Stimulated activated CD4-positive, alpha-beta T cell treated with anti-CD3 and anti-CD28 coated beads, Interleukin-15, amount 100 ng/mL, for 1 hour (primary cell): ENCODE results near the gene KRTAP10-12.
A peak's percentile ranks its signal among the peaks of the same experiment; 100 is the strongest.
"Not testable (repeated sequence)": the region's sequence is repeated elsewhere in the genome, so short reads cannot be mapped to it uniquely, and the experiment has no call there.

Experiments used
- DNase-seq, 2 donors: peaks; one replicate each; pipeline ENCODE4 v3.0.0-alpha.2; 2020; ENCODE audit warnings: low read depth in 1 of 2, low spot score in 1 of 2

KRTAP10-12 gene, protein sequence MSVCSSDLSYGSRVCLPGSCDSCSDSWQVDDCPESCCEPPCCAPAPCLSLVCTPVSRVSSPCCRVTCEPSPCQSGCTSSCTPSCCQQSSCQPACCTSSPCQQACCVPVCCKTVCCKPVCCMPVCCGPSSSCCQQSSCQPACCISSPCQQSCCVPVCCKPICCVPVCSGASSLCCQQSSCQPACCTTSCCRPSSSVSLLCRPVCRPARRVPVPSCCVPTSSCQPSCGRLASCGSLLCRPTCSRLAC

DNA sequence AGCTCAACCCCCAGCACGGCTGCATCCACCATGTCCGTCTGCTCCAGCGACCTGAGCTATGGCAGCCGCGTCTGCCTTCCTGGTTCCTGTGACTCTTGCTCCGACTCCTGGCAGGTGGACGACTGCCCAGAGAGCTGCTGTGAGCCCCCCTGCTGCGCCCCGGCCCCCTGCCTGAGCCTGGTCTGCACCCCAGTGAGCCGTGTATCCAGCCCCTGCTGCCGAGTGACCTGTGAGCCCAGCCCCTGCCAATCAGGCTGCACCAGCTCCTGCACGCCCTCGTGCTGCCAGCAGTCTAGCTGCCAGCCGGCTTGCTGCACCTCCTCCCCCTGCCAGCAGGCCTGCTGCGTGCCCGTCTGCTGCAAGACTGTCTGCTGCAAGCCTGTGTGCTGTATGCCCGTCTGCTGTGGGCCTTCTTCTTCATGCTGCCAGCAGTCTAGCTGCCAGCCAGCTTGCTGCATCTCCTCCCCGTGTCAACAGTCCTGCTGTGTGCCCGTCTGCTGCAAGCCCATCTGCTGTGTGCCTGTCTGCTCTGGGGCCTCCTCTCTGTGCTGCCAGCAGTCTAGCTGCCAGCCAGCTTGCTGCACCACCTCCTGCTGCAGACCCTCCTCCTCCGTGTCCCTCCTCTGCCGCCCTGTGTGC, at the start of gene KRTAP10-12:
Gene KRTAP10-12, plus strand, starts transcription at position 1 of the 639 bp plus-strand sequence. Its CDS starts 30 bp downstream, at position 31.
- DNase-seq, result not testable (repeated sequence)

DNA sequence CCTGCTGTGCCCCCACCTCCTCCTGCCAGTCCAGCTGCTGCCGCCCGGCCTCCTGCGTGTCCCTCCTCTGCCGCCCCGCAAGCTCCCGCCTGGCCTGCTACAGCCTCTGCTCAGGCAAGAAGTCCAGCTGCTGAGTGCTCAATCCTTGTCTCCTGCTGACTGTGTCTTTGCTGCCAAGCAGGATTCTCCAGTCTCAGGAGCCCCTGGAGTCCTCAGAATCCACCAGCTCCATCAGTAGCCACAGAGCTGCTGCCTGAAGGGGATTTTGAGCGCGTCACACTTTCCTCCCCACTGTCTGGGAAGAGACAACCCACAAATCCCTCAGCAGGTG, 49.8 kb upstream of the KRTAP10-12 start:
- no peak for DNase-seq

DNA sequence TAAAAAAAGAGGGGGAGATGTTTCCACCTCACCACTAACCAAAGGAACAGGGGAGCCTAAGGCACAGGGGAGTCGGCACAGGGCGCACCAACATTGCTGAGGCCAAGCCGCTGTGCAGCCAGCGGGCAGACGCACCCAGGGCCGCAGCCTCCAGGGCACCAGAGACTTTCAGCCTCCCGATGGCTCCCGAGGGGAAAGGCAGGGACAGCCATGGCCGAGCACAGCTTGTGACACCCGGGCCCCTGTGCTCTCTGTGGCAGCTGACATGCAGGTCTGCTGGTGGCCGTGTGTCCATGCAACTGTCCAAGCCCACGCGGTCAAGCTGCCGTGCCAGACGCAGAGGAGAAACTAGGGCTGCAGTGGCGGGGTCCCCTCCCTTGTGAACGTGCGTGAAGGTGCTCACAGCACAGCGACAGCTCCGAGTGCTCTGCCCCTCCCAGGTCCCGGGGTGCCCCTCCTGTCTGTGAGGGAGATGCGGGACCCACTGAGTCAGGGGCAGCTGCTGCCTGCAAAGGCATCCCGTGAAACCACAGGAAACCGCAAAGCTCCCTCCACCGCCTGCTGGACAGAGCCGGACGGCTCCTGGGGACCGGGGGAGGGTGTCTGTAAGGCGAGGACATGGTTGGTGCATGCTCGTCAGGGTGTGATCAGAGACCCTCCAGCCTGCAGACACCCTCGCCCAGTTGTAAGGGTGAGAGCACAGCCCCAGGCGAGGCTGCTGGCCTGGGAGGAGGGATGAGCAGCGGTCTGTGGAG, 48.2 kb upstream of the KRTAP10-12 start:
- DNase-seq, result no peak

DNA sequence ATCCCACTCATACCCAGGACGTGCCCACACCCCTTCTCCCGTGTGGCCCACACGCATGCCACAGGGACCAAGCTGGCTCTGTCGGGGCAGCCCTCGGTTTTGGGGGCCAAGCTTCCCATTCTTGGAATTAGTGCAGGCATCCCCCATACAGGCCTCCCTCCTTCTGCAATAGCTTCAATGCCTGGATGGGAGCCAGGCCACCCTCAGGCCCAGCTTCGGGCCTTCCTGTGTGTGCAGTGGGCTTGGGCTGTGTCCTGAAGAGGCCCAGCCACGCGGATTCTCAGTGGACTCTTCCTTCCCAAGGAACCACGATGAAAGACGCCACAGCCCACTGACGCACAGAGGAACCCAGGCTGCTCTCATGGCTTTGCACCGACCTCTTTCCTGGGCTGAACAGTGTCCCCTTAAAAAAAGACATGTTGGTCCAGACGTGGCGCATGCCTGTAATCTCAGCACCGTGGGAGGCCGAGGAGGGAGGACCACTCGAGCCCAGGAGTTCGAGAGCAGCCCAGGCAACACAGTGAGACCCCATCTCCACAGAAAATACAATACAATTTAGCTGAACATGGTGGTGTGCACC, 47.4 kb upstream of the KRTAP10-12 start:
- no peak for DNase-seq

DNA sequence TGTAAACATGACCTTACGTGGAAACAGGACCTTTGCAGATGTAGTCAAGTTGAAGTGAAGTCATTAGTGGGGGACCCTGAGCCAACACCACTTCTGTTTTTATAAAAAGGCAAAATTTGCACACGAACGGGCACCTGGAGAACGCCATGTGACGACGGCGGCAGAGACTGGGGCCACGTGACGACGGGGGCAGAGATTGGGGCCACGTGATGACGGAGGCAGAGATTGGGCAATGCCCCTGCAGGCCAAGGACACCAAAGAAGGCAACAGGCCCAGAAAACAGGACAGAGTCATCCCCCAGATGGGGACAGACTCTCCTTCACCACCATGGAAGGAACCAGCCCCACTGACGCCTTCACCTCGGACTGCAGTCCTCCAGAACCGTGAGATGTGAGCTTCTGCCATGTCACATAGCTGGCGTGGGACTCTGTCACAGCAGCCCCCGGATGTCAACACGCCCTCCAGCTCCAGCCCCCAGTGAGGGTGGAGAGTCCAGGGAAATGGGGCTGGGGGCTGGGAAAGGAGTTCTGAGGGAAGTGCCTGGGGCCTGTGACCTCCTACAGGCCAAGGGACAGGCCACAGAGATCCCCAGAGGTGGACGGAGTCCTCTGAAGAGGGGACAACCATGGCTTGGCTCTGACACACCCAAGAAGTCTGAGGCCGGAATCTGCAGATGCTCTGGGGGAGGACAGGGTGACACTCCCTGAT, 46.6 kb upstream of the KRTAP10-12 start:
- DNase-seq, result no peak

DNA sequence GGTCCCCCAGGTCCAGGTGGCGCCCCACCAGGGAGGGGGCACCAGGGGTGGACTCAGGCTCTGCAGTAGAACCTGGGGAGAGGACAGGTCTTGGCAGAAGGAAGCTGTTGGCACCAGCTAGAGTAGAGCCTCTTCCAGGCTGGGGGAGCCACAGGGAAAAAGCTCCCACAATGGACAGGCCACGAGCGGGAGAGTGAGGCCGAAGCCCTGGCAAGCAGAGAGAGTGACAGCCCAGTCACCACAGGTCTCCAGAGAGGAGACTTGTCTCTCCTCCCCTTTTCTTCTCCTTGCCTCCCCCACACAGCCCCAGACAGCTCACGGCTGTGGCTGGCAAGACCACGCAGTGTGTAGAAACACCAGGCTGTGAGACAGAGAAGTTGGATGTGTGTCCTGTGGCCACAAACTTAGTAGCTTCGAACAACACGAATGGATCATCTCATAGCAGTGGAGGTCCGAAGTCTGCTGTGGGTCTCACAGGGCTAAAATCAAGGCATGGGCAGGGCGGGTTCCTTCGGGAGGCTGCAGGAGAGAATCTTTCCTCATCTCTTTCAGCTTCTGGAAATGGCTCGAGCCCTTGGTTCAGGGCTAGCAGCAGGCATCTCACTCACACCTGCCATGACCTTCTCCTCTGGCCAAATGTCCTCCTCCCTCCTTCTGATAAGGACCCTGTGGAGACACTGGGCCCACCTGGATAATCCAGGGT, 45.8 kb upstream of the KRTAP10-12 start:
- no peak for DNase-seq

DNA sequence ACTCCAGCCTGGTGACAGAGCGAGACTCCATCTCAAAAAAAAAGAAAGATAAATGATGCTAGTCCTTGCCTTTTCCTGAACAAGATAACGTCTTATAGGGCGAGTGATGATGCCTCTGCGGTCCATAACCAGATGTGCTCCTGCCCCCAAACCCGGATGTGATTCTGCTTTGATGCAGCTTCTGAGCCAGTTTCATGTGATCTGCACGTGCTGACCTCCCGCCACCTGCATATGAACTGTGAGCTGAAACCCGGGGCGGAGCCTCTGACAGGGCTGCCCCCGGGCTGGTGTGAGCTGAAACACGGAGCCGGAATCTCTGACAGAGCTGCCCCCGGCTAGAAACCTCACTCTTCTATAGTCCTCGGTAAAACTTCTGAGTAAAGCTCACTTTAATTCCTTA, 43.8 kb upstream of the KRTAP10-12 start:
- no peak for DNase-seq

DNA sequence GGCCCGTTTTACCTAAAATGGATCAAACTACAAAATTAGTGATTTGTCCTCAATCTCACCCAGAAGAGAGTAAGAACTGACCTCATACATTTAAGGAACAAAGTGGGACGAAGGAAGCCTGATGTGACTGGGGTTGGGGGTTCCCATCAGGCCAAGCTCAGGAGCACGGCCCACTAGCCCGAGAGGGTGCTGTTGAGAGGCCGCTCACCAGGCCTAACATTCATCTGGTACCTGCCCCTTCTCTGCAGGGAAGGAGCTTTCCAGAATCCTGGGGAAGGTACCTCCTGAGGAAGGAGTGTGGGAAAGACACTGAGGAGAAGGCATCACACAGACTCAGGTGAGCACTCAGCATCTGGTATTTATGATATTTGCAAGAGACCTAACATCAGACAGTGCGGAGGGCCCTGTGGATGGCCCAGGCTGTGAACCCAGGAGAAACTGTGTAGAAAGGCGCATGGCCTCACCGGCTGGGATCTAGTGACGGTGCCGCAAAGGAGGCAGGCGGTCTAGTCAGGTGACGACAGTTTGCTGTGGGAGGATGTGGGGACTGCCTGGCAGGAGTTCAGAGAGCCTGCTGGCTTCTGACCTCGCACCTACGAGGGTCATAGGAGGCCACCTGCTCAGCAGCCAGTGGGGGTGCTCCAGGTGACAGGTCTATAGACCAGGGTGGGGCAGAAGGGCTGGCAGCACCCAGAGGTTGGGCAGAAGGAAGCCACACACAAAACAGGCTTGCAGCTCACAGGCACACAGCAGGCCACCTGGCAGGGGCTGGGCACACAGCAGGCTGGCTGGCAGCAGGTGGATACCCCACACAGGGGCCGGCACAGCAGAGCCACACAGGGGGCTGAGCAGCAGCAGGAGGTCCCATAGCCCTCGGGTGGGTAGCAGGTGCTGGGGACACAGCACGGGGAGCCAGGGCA, 43.1 kb upstream of the KRTAP10-12 start:
- DNase-seq, result peak in 1 of 2 donors; percentile 35

DNA sequence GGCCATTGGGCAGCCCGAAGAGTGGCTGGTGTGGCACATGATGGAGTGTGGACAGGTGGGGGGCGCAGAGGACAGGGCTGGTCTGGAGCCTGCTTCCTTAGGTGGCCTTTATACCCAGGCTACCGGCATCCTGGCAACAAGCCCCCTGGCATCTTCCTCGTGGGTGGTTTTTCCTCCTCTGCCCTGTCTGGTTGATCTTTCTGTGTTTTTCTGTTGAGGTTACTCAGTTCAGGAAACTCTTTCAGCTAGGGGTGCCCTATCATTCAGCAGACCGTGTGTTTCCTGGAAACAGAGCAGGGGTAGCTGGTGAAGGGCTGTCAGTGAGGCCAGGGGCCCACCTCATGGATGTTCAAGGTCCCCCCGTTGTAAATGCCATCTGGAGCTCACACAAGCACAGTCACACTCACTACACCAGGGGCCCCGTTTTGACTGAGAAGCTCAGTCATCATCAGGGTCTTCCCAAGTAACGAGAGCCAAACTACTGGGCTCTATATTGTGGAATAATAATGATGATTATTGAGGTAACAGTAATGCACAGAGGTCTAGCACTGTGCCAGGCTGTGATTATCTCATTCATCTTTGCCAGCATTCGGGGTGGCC, 42.3 kb upstream of the KRTAP10-12 start, which contains the start of gene KRTAP12-4:
Gene KRTAP12-4, minus strand, starts transcription at position 84 of the 600 bp plus-strand sequence. Its CDS starts 45 bp downstream, at position 39.
- no peak for DNase-seq

DNA sequence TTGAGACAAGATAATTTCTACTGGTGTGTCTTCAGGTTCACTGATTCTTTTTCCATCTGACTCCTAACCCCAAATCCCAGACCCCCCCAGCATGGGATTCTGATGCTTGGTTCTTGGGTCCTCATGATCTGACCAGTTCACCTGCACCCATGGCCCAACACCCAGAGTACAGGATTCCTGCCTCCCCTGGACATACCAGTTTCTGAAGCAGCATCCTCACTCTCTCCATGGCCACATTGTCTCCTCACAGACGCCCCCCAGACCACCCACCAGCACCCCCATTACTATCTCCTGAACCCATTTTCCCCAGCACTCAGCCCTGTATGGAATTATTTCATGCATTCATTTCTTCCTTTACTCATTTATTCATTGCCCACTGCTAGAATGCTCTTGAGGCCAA, 40.1 kb upstream of the KRTAP10-12 start:
- DNase-seq, result no peak

DNA sequence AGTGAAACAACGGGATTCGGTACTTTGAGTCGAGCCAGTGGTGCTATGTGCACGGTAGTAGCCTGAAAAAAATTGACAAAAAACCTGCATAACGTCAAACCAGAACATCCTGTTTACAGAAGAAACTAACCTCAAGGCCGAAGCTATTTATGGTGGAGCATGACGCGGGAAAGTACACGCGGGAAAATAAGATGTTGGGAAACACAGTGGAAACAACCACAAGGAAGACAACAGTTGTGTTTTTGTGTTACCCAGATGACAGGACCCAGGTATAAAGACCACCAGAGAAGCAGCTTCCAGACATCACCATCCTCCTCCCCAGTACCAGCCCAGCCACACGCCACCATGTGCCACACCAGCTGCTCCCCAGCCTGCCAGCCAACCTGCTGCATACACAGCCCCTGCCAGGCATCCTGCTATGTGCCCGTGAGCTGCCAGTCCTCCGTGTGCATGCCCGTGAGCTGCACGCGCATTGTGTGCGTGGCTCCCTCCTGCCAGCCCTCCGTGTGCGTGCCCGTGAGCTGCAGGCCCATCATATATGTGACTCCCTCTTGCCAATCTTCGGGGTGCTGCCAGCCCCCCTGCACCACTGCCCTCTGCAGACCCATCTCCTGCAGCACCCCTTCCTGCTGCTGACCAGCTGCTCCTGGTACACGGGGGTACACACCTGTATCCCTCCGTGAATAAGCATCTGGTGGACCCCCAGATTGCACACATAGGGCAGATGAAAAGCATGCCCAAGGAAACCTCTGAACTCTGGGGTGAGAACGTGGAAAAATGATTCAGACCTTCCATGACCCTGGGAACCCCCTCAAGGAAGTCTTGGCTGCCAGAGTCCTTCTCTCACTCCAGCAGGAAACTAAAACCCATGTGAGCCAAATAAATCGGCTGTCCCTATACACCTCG, 39.1 kb upstream of the KRTAP10-12 start, which contains the start of gene KRTAP12-3:
Gene KRTAP12-3, plus strand, starts transcription at position 298 of the 906 bp plus-strand sequence. Its CDS starts 48 bp downstream, at position 346.
- DNase-seq, result no peak

DNA sequence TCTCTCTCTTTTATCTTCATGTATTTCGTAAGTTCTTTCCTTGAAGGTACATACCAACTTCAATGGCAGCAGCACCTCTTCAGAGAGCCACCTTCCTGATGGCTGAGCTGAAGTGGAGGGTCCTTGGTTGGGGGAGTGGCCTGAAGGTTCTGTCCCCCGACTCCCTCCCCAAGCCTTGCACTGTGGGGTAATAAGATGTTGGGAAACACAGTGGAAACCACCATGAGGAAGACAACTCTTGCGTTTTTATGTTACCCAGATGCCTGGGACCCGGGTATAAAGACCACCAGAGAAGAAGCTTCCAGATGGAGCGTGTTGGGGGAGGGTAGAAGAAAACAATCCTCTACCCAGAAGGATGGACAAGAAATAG, 38.4 kb upstream of the KRTAP10-12 start:
- no peak for DNase-seq

DNA sequence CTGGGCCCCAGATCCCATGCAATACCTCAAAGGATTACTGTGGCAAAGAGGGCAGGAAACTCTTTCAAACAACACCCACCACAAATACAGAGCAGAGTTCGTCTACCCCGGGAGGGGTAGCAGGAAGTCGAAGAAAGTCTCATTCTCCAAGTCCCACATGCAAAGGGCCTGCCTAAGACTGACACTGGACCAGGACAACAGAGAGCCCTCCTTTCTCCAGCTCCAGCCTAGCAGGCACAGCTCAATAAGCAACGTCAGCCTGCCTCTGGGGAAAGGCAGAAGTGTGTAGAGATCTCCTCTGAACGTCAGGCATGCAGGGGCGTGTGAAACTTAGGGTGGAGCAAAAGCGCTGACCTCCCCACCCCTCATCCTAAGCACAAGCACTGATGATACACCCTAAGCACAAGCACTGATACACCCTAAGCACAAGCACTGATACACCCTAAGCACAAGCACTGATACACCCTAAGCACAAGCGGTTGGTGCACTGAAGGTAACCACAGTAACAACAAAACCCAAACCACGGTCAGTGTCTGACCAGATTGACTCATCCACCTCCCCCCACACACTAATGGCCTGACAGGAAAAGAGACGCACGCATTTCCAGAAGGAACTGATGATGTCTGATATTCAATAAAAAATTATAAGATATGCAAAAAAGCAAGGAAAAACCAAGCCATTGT, 37.9 kb upstream of the KRTAP10-12 start:
- no peak for DNase-seq

DNA sequence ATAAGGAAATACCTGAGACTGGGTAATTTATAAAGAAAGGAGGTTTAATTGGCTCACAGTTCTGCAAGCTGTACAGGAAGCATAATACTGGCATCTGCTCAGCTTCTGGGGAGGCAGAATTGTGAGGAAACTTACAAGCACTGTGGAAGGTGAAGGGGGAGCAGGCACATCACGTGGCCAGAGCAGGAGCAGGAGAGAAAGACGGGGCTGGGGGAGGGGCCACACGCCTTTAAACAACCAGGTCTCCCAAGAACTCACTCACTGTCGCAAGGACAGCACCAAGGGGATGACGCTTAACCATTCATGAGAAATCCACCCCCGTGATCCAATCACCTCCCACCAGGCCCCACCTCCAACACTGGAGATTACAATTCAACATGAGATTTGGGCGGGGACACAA, 35.4 kb upstream of the KRTAP10-12 start:
- not testable (repeated sequence) for DNase-seq

DNA sequence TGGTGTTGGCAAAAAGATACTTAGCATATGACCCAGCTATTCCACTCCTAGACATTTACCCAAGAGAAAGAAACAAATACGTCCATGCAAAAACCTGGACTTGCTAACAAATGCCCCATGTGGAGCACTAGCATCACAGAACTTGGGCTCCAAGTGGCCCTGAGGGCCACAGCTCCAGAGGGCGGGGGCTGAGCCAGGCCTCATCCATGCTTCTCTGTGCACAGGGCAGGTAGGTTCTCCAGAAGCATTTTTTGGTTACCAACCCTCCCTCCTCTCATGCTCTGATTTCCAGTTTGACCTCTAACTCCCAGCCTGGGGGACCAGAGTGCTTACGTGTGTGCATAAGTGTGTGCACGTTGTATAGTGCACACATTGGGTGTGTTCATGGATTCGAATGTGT, 32.3 kb upstream of the KRTAP10-12 start:
- DNase-seq, result no peak

DNA sequence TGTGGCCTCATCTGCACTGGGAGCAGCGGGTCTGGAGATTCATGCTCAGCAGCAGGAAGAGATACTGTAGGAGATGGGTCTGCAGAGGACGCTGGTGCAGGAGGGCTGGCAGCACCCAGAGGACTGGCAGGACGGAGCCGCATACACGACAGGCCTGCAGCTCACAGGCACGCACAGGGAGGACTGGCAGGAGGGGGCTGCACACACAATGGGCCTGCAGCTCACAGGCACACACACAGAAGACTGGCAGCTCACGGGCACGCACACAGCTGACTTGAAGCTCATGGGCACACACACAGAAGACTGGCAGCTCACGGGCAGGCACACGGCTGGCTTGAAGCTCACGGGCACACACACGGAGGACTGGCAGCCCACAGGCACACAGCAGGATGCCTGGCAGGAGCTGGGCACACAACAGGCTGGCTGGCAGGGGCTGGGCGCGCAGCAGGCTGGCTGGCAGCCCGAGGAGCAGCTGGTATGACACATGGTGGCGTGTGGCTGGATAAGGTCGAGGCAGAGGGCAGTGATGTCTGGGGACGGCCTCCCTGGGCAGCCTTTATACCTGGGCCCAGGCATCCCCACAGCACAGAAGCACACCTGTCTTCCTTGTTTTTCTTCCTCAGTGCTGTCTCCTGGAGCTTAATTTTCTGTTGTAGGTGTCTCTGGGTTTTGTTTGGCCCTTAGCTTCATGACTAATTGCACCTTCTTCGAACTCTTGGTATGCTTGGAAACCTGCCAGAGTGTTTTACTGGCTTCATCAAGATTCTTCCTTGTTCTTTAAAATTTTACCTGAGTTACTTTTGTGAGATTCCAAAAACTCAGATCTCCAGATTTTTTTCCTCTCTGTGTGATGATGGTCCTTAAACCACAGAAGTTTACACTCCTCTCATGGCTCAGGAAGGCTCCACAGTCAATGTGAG, 30.3 kb upstream of the KRTAP10-12 start, which contains the start of gene KRTAP12-2:
Gene KRTAP12-2, minus strand, starts transcription at position 527 of the 920 bp plus-strand sequence. Its CDS starts 41 bp downstream, at position 486.
- no peak for DNase-seq
